ENCODE measurements around the gene GUCY1B1. TPM values are rescaled to one million over a fixed set of nuclear protein-coding genes. Genes with fewer than 3 reads are reported as not detected.
A peak's percentile ranks its signal among the peaks of the same experiment; 100 is the strongest.

The GUCY1B1 gene
- 14.6 TPM for polyA plus RNA-seq (2013, experiment 1 of 2)
- polyA plus RNA-seq (2013, experiment 2 of 2) = 14.3 TPM

DNA sequence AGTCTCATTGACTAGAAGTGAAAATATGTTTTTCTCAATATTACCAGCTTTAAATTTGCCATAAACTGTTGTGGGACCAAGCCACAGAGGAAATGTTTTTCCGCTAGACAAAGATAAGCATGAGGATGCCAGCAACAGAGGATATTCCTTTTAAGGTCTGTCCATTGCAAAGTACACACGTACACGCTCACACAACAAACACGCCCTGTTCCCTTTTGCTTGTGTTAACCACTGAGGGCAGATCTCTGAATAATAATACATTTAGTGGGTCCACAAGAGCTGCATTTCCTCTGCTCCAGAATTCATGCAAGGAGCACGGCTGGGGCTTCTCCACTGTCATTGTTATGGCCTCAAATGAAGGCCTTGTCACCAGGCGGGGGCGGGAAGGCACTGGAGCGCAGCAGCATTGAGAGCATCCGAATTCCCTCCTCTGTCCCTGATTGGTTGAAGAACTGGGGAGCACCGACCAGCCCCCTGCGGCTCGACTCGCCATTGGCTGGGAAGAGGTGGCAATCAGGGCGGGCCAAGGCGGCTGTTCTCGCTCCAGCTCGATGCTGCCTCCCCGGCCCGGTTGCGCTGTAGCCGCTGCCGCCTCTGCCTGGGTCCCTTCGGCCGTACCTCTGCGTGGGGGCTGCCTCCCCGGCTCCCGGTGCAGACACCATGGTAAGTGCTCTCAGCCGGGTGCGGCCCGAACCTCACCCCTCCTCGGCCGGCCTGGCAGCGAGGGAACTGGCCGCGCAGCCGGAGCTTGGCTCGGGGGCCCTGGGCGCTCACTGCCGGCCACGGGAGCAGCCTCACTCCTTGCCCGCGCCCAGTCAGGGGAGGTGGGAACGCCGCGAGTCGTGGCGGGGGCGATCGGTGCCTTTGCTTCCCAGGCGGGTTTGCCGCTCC is at the start of gene GUCY1B1:
Gene GUCY1B1, plus strand, starts transcription at position 541 of the 891 bp plus-strand sequence. Its CDS starts 120 bp downstream, at position 661.
- H3K36me3 ChIP-seq (replicated peaks in 1 of 2; ENCODE audit: control insufficient read depth in 2 of 2, insufficient read depth in 2 of 2, low read length in 2 of 2) = no peaks in the 10 kb centered on the region
- H4K8ac ChIP-seq (ENCODE audit: low read depth, low read length) = no peak within 1 kb of the TSS
- peak within 1 kb of the TSS; percentile 94 for H3K9ac ChIP-seq (ENCODE audit: low read depth, low read length, poor library complexity)
- H3K4me2 ChIP-seq (ENCODE audit: insufficient read depth, low read length, poor library complexity, severe bottlenecking) = peak within 1 kb of the TSS; percentile 85
- DNase-seq (ENCODE audit: low spot score) = peak; percentile 85
- H2BK5ac ChIP-seq (ENCODE audit: low read length) = peak within 1 kb of the TSS; percentile 98
- no CpG with 5 or more reads among the region's 51 CpGs for WGBS, 2 donors (ENCODE audit: extremely low coverage in 2 of 2, insufficient read length in 2 of 2, insufficient replicate concordance in 1 of 2)
- H3K79me1 ChIP-seq (ENCODE audit: low read depth, low read length) = peaks cover 3% of the 10 kb centered on the region
- H3K23ac ChIP-seq (ENCODE audit: low read depth, low read length, poor library complexity) = peak within 1 kb of the TSS; percentile 37
- peak within 1 kb of the TSS; percentile 31 for H2BK120ac ChIP-seq (ENCODE audit: low read depth, low read length)
- no peaks in the 10 kb centered on the region for H3K27me3 ChIP-seq (ENCODE audit: control insufficient read depth in 3 of 3, insufficient read depth in 3 of 3, low read depth in 1 of 3, low read length in 3 of 3)
- H3K4me1 ChIP-seq (ENCODE audit: control insufficient read depth in 2 of 2, insufficient read depth in 1 of 2, low read depth in 1 of 2, low read length in 2 of 2) = peaks cover 0 to 4% of the 10 kb centered on the region in 2 donors
- H2AFZ ChIP-seq (ENCODE audit: low read length) = peak within 1 kb of the TSS; percentile 100
- H3K27ac ChIP-seq (replicated peaks; ENCODE audit: low read length) = peak within 1 kb of the TSS; percentile 72
- no peak within 1 kb of the TSS for H4K91ac ChIP-seq (ENCODE audit: low read depth, low read length, poor library complexity)
- no peak within 1 kb of the TSS for H2AK5ac ChIP-seq (ENCODE audit: low read depth, low read length)
- peak within 1 kb of the TSS; percentile 100 for H2BK15ac ChIP-seq (ENCODE audit: low read length)
- peak within 1 kb of the TSS; percentile 98 for H2BK12ac ChIP-seq (ENCODE audit: low read length)
- H3K14ac ChIP-seq (ENCODE audit: low read length) = peak within 1 kb of the TSS; percentile 47
- no peaks in the 10 kb centered on the region for H3K9me3 ChIP-seq (replicated peaks in 1 of 2; ENCODE audit: control insufficient read depth in 2 of 2, insufficient read depth in 1 of 2, low read depth in 1 of 2, low read length in 2 of 2)
- no peak within 1 kb of the TSS for H3K4ac ChIP-seq (ENCODE audit: low read length)
- peak within 1 kb of the TSS; percentile 99 for H3K18ac ChIP-seq (ENCODE audit: low read length)
- peak within 1 kb of the TSS; percentile 68 to 88 for H3K4me3 ChIP-seq (ENCODE audit: low read length in 2 of 2)

DNA sequence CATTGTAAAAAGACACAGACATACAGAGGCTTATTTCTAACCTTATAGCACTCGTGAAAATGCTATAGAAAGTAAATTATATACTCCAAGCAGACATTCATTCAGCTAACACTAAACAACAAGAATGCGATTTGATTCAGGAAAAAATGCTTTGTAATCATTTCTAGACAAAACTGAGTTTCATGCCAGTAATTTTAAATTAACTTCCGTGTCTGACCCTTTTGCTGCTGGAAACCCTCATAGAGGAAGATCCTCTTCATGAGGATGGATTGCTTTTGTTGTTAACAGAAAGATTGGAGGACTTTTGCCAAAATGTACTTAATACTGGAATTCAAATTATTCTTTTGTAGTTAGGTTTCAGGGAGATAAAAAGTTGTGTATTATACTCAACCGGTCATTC is 48.9 kb upstream of the GUCY1B1 start:
- Histone ChIP-seq H2BK5ac (ENCODE audit: low read length) (no peak overlapping the region), H3K36me3 (replicated peaks in 1 of 2; ENCODE audit: control insufficient read depth in 2 of 2, insufficient read depth in 2 of 2, low read length in 2 of 2) (peaks cover 0 to 4% of the 10 kb centered on the region in 2 donors), H3K14ac (ENCODE audit: low read length) (no peak overlapping the region), H2AFZ (ENCODE audit: low read length) (no peak overlapping the region), H3K18ac (ENCODE audit: low read length) (no peak overlapping the region), H3K4me1 (ENCODE audit: control insufficient read depth in 2 of 2, insufficient read depth in 1 of 2, low read depth in 1 of 2, low read length in 2 of 2) (peaks cover 2 to 7% of the 10 kb centered on the region in 2 donors), H2BK120ac (ENCODE audit: low read depth, low read length) (no peak overlapping the region), H3K9ac (ENCODE audit: low read depth, low read length, poor library complexity) (no peak overlapping the region), H3K23ac (ENCODE audit: low read depth, low read length, poor library complexity) (no peak overlapping the region), H2BK15ac (ENCODE audit: low read length) (no peak overlapping the region), H4K91ac (ENCODE audit: low read depth, low read length, poor library complexity) (no peak overlapping the region), H3K79me1 (ENCODE audit: low read depth, low read length) (no peaks in the 10 kb centered on the region), H3K27ac (replicated peaks; ENCODE audit: low read length) (no peak overlapping the region), H2BK12ac (ENCODE audit: low read length) (no peak overlapping the region), H3K27me3 (ENCODE audit: control insufficient read depth in 3 of 3, insufficient read depth in 3 of 3, low read depth in 1 of 3, low read length in 3 of 3) (no peaks in the 10 kb centered on the region), H3K4me2 (ENCODE audit: insufficient read depth, low read length, poor library complexity, severe bottlenecking) (no peak overlapping the region), H3K4me3 (ENCODE audit: low read length in 2 of 2) (no peak overlapping the region), H3K9me3 (replicated peaks in 1 of 2; ENCODE audit: control insufficient read depth in 2 of 2, insufficient read depth in 1 of 2, low read depth in 1 of 2, low read length in 2 of 2) (no peaks in the 10 kb centered on the region), H3K4ac (ENCODE audit: low read length) (no peak overlapping the region), H4K8ac (ENCODE audit: low read depth, low read length) (no peak overlapping the region), H2AK5ac (ENCODE audit: low read depth, low read length) (no peak overlapping the region)
- WGBS, 2 donors (ENCODE audit: extremely low coverage in 2 of 2, insufficient read length in 2 of 2, insufficient replicate concordance in 1 of 2) = no CpG with 5 or more reads among the region's 4 CpGs
- DNase-seq (ENCODE audit: low spot score) = no peak

- H3K9ac ChIP-seq (ENCODE audit: low read depth, low read length, poor library complexity) = no peak overlapping the region
- no peak overlapping the region for H2AK5ac ChIP-seq (ENCODE audit: low read depth, low read length)
- H3K27ac ChIP-seq (replicated peaks; ENCODE audit: low read length) = no peak overlapping the region
- no peak overlapping the region for H3K14ac ChIP-seq (ENCODE audit: low read length)
- H3K4ac ChIP-seq (ENCODE audit: low read length) = no peak overlapping the region
- H3K4me2 ChIP-seq (ENCODE audit: insufficient read depth, low read length, poor library complexity, severe bottlenecking) = no peak overlapping the region
- H3K9me3 ChIP-seq (replicated peaks in 1 of 2; ENCODE audit: control insufficient read depth in 2 of 2, insufficient read depth in 1 of 2, low read depth in 1 of 2, low read length in 2 of 2) = peaks cover 0 to 2% of the 10 kb centered on the region in 2 donors
- no peaks in the 10 kb centered on the region for H3K27me3 ChIP-seq (ENCODE audit: control insufficient read depth in 3 of 3, insufficient read depth in 3 of 3, low read depth in 1 of 3, low read length in 3 of 3)
- no peak overlapping the region for H2BK5ac ChIP-seq (ENCODE audit: low read length)
- H2BK120ac ChIP-seq (ENCODE audit: low read depth, low read length) = no peak overlapping the region
- no peaks in the 10 kb centered on the region for H3K4me1 ChIP-seq (ENCODE audit: control insufficient read depth in 2 of 2, insufficient read depth in 1 of 2, low read depth in 1 of 2, low read length in 2 of 2)
- no peak overlapping the region for H3K23ac ChIP-seq (ENCODE audit: low read depth, low read length, poor library complexity)
- no peak overlapping the region for H4K8ac ChIP-seq (ENCODE audit: low read depth, low read length)
- peaks cover 0 to 8% of the 10 kb centered on the region in 2 donors for H3K36me3 ChIP-seq (replicated peaks in 1 of 2; ENCODE audit: control insufficient read depth in 2 of 2, insufficient read depth in 2 of 2, low read length in 2 of 2)
- no peak overlapping the region for H3K18ac ChIP-seq (ENCODE audit: low read length)
- no peak overlapping the region for H3K4me3 ChIP-seq (ENCODE audit: low read length in 2 of 2)
- no peak overlapping the region for H2BK15ac ChIP-seq (ENCODE audit: low read length)
- H2AFZ ChIP-seq (ENCODE audit: low read length) = no peak overlapping the region
- H4K91ac ChIP-seq (ENCODE audit: low read depth, low read length, poor library complexity) = no peak overlapping the region
- WGBS, 2 donors (ENCODE audit: extremely low coverage in 2 of 2, insufficient read length in 2 of 2, insufficient replicate concordance in 1 of 2) = no CpG with 5 or more reads among the region's 1 CpG
- no peaks in the 10 kb centered on the region for H3K79me1 ChIP-seq (ENCODE audit: low read depth, low read length)
- no peak for DNase-seq (ENCODE audit: low spot score)
- H2BK12ac ChIP-seq (ENCODE audit: low read length) = no peak overlapping the region
Observed at GRCh38 chr4:155711556-155711955, 47.3 kb upstream of the GUCY1B1 start.

- Histone ChIP-seq H3K4me1 (ENCODE audit: control insufficient read depth in 2 of 2, insufficient read depth in 1 of 2, low read depth in 1 of 2, low read length in 2 of 2) (no peaks in the 10 kb centered on the region), H3K36me3 (replicated peaks in 1 of 2; ENCODE audit: control insufficient read depth in 2 of 2, insufficient read depth in 2 of 2, low read length in 2 of 2) (peaks cover 0 to 10% of the 10 kb centered on the region in 2 donors), H2BK15ac (ENCODE audit: low read length) (no peak overlapping the region), H3K23ac (ENCODE audit: low read depth, low read length, poor library complexity) (no peak overlapping the region), H4K8ac (ENCODE audit: low read depth, low read length) (no peak overlapping the region), H3K4me2 (ENCODE audit: insufficient read depth, low read length, poor library complexity, severe bottlenecking) (no peak overlapping the region), H3K14ac (ENCODE audit: low read length) (no peak overlapping the region), H3K9me3 (replicated peaks in 1 of 2; ENCODE audit: control insufficient read depth in 2 of 2, insufficient read depth in 1 of 2, low read depth in 1 of 2, low read length in 2 of 2) (peaks cover 0 to 2% of the 10 kb centered on the region in 2 donors), H3K4ac (ENCODE audit: low read length) (no peak overlapping the region), H3K27me3 (ENCODE audit: control insufficient read depth in 3 of 3, insufficient read depth in 3 of 3, low read depth in 1 of 3, low read length in 3 of 3) (no peaks in the 10 kb centered on the region), H2AK5ac (ENCODE audit: low read depth, low read length) (no peak overlapping the region), H2BK12ac (ENCODE audit: low read length) (no peak overlapping the region), H3K79me1 (ENCODE audit: low read depth, low read length) (no peaks in the 10 kb centered on the region), H3K27ac (replicated peaks; ENCODE audit: low read length) (no peak overlapping the region), H2AFZ (ENCODE audit: low read length) (no peak overlapping the region), H2BK120ac (ENCODE audit: low read depth, low read length) (no peak overlapping the region), H3K4me3 (ENCODE audit: low read length in 2 of 2) (no peak overlapping the region), H3K18ac (ENCODE audit: low read length) (no peak overlapping the region), H4K91ac (ENCODE audit: low read depth, low read length, poor library complexity) (no peak overlapping the region), H3K9ac (ENCODE audit: low read depth, low read length, poor library complexity) (no peak overlapping the region), H2BK5ac (ENCODE audit: low read length) (no peak overlapping the region)
- DNase-seq (ENCODE audit: low spot score) = no peak
- WGBS, 2 donors (ENCODE audit: extremely low coverage in 2 of 2, insufficient read length in 2 of 2, insufficient replicate concordance in 1 of 2) = no CpG with 5 or more reads among the region's 3 CpGs
Observed at GRCh38 chr4:155712846-155713245, 46.0 kb upstream of the GUCY1B1 start.
